T1000 (cell line): Measurements from ENCODE around the gene NDUFA9.

ENCODE experiments used
- DNase-seq: peaks from one replicate; lab custom pipeline; 2025; ENCODE audit warnings: mixed read lengths; lab: John Stamatoyannopoulos, UW

NDUFA9 gene

DNA sequence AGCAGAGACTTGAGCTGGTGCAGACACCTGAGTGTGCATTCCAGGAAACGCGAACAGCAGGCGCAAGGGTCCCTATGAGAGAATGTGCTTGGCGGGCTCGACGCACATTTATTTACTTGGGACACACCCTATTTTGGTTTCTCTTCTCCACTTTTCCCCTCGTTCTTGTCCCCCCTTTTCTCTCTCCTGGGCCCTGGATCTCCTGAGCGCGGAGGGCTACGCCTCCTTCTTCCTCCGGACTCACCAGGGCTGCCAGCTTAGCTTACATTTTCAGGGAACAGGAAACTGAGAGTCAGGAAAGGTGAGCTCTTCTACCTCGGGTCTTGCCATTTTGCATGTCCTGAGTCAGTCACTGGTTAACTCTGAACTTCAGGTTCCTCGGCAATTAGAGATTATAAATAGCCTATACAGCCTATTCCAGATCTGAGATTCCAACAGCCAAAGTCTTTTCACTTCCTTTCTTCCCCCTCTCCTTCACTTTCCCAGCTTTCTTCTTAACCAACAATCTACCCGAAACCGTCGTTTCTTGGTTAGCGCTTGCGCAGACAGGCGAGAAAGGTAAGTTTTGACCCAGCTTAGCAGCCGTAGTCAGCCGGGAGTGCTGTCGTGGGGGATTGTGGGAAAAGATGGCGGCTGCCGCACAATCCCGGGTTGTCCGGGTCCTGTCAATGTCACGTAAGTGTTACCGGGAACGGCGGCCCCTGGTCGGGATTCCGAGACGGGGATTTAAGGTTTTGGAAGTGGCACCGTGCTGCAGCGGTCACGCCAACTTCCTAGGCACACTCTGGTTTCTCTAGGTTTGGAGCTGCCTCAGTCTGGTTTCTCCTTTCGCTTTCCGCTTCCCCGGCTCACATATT lies at the start of gene NDUFA9, which contains the start of gene AKAP3:
NDUFA9 (plus strand) TSS at position 614 of the 857 bp plus-strand sequence; CDS start at position 627, 13 bp downstream.
AKAP3 (minus strand) TSS at position 551 of the 857 bp plus-strand sequence. CDS start 10,855 bp downstream, outside the sequence.
- DNase-seq, result peak; percentile 84

DNA sequence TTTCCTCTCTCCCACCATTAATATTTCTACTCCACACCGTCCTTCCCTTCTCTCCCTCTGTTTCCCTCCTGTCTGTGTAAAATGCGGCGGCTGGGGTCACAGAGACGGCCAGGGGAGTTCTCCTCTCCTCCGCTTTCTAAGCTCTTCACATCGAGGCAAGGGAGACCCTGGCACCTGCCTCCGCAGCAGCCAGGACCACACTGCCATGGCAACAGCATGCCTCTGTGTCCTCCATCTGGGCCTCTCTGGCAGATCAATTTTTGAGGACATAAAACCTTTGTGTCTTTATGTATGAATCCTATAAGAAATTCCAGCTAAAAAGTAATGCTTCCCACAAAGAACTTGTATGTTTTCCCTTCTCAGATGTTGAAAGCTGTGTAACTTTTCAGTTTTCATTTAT lies 45.5 kb upstream of the NDUFA9 start:
- no peak for DNase-seq

DNA sequence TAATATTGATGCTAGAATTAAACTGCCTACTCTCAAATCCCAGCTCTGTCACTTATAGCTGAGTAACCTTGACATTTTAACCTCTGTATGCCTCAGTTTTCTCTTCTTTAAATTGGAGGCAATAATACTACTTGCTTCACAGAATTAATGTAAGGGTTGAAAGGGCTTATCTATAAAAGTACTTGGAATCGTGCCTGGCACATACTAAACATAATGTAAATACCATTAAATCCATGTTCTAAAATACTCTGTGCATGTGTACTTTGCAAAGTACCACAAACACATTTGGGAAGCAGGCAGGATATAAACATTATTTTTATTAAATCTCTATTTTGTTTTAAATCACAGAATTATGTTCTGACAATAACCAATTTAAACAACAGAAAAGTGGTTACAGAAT lies 45.0 kb upstream of the NDUFA9 start:
- no peak for DNase-seq

DNA sequence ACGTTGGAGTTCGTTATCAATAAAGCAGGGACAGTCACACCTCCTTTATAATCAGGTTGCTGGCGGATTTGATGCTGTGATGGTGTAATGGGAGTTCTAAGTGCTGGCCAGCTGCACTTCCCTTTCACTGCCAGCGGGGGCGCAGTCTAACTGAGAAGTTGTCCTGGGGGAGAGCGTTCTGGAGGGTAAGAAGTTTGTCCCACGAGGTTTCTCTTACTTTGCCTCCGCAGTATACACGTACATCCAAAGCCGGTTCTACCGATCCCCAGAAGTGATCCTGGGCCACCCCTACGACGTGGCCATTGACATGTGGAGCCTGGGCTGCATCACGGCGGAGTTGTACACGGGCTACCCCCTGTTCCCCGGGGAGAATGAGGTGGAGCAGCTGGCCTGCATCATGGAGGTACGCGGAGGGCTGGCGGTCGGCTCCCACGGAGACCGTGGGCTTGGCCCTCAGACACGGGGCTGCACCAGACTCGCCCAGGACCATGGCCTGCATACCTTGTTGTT lies 44.2 kb upstream of the NDUFA9 start:
- no peak for DNase-seq

DNA sequence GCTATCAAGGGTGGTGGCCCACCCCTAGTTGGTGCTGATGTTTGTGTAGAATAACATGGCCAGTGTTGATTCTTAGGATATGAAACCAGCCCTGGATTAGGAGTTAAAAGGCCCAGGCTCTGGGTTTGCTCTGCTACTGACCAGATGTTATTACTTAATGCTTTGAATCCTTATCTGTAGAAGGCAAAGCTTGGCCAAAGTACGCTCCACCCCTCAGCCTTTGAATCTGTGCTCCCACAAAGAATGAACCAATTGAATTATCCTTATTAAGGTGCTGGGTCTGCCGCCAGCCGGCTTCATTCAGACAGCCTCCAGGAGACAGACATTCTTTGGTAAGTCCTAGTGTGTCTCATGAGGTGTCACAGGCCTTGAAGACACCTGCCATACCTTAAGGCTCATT lies 41.9 kb upstream of the NDUFA9 start:
- DNase-seq, result no peak

DNA sequence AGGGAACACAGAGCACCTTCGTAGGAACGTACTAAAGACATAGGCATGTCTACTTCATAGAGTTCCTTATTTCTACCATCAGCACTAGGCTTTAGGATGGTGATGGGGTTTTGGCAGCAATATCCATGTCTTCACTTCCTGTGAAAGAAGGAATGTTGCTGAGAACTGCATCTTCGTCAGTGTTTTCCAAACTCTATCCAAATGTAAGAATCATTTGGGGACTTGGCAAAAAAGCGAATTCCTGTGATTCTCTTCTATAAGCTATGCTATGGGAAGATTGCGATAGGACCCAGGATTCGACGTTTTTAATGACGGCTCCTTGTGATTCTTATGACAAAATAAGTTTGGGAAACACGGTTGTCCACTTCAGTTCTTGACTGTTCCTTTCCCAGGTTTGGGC lies 39.8 kb upstream of the NDUFA9 start:
- no peak for DNase-seq

DNA sequence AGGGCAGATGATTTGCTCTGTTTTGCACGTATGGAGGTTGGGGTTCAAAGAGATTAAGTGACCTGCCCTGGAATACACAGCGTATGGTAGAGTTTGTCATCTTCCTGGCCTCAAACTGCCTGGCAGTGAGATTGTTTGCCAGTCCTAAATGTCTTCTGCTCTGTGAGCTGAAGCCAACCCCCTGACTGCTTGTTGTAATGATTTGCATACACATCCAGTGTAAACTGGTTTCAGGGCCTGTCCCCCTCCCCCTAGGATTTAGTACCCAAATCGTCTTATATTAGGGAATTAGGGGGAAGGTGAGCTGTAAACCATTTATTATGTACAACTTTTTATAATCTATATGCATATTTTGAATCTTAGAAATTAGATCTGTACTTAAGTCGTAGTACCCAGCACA lies 38.4 kb upstream of the NDUFA9 start:
- DNase-seq, result no peak

DNA sequence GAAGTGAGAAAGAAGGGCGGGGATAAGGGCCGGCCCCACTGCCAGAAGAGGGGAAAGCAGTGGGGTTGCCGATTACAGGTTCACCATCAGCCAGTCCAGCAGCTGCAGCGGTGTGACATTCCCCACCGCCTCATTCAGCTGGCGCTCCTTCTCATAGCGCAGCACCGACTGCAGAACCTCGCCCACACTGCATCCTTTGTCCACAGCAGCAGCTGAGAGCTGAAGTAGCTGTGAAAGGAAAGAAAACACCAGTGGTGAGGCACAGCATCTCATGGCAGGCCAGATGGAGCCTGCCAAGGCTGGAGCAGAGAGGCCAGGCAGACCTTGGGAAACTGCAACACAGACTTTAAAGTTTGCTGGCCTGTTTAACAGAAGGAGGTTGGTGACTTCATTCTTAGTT lies 33.2 kb upstream of the NDUFA9 start:
- no peak for DNase-seq

DNA sequence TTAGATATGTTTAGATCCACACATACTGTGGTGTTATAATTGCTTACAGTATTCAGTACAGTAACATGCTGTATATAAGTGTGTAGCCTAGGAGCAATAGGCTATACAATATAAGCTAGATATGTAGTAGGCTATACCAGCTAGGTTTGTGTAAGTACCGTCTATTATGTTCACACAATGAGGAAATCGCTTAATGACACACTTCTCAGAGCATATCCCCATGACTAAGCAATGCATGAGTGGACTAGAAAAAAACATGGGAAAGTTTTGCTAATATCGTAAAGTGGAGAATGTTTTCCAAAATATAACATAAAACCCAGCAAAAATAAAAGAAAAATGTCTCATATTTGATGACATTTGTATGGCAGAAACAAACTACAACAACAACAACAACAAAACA lies 27.4 kb upstream of the NDUFA9 start:
- no peak for DNase-seq

DNA sequence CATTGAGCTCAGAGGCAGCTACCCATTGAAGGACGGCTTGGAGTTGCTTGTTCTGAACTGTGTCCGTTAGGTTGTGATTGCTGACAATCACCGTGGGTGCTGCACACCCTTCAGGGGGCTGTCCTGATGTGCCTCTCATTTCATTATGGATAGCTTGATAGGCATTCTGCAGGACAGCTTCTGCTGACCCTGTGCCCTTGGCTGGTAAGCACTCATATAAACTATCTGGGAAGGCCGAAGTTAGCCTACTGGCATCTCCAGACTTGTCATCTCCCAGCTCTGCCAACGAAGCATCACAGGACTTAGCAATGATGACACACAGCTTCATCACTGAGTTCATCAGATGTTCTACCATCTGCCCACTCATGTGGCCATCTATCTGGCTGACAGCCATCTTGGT lies 22.4 kb upstream of the NDUFA9 start:
- DNase-seq, result no peak

DNA sequence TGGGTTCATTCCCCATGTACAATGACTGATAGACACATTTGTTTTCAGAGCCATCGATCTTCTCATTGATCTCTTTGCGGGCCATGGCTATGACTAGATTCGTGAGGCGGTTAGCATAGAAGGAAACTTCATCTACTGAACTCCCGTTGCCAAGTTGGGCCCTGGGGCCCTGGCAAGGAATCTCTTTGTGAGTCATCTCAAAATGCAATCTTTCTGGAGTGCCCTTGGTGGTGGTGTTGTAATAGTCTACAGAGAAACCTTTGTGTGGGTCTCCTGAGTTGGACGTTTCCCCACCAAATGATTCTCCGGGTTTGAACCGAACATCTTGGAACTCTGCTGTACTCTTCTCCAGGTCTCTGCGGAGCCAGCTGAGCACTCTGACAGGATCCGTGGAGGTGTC lies 20.5 kb upstream of the NDUFA9 start:
- DNase-seq, result no peak

DNA sequence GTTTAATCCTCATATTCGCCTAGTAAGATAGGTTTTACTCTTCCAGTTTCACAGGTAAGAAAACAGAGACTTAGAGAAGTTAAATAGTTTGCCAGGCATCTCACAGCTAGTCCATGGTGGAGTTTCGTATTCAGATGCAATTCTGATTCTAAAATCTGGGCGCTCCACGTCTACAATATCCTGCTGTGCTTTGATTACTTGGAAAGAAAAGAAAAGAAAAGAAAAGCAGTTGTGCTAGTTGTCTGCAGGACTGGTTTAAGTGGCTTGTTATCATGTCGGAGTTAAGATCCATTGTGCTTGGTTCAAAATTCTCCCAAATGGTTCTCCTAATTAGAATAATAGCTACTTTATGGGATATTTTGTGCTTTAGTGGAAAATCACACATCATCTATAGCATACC lies 18.7 kb upstream of the NDUFA9 start:
- no peak for DNase-seq

DNA sequence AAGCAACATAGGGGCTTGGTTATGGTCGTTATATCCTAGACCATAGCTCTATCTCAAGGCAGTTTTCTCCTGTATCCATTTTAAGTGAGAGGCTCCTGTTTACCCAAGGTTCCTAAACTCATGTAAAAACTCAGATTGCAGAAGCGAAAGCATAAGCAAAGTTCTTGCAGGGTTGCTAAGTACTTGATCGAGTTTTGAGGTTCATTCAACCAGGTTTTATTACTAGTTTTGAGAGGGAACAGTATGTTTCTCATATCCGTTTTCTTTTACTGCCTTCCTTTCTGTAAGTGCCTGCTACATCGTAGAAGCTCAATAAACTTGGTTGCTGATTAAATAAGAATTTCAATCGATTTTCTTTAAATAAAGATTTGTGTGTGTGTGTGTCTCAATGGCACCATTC lies 5.2 kb upstream of the NDUFA9 start:
- DNase-seq, result no peak

DNA sequence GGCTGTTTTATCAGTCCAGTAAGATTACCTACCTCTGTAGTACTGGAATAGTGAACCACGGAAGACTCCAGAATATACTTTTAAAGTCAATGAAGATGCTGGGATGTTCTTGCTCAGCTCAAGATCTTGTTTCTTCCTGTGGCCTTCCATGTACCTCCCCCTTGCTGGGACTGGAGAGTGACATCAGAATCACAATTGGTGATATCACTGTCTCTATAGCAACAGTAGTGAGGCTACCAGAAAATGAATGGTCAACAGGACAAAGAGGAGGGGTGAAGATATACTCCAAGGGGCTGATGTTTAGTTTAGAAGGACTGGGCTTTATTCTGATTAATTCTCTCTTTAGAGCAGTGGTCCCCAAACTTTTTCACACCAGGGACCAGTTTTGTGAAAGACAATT lies 3.9 kb upstream of the NDUFA9 start:
- DNase-seq, result no peak

DNA sequence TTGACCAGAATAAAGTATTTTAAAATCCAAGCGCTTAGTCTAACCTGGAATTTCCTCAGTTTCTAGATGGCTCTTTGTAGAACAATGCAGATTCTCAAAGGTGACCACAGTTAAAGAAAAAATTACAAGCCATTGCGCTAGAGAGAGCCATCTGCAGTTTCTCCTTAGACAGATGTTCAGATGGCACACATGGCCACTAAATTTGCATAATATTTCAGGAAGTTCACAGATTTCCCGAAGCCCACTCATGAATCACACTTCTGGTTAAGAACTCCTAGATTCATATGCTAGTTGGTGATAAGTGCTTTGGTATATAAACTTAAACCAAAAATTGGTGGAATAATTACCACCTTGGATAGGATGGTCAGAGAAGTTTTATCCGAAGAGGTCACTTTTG lies 812 bp upstream of the NDUFA9 start:
- DNase-seq, result no peak

DNA sequence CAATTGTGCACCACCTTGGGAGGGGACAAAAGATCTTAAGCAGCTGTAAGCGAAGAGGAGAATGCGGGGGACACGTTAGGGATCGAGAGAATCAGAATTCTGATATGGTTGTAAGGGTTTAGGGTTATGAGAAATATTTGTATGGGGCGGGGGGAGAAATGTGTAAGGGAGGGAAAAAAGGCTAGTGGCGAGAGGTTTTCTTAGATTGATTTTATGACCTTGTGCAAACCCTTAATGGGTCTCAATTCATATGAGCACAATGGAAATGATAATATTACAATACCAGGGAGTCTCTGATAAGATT lies 396 bp downstream of the NDUFA9 start:
- no peak for DNase-seq

DNA sequence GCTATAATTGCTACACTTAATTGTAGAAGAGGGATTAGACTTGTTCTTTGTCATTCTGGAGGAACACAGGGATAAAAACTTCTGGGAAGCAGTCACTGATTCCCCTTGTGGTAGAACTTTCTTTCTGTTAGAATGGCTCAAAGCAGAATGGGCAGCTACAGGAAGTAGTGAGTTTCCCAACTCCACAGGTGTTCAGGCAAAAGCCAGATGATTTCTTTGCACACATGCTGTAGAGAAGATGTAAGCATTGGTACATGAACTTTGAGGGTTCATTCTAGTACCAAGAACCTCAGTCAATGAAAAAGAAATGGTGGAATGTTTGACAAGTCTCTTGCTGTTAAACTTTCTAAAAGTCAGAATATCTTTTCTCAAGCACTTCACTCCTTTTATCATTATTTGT lies 4.3 kb downstream of the NDUFA9 start:
- DNase-seq, result no peak

DNA sequence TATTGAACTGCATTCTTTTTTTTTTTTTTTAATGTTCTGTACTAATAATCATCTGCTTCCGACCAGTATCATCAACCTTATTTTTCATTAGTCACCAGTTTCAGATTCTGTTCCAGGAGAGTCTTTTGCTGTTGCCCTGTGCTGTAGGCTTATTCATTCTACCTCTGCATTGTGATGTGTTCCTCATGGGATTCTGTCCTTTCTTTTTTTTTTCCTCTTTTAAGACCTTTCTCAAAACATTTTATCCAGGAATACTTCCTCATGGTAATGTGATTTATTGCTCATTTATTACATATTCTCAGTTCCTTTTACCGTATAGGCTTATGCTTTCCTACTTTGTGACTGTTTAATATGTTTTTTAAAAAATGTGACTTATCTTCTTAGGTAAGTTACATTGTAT lies 4.8 kb downstream of the NDUFA9 start:
- DNase-seq, result no peak

DNA sequence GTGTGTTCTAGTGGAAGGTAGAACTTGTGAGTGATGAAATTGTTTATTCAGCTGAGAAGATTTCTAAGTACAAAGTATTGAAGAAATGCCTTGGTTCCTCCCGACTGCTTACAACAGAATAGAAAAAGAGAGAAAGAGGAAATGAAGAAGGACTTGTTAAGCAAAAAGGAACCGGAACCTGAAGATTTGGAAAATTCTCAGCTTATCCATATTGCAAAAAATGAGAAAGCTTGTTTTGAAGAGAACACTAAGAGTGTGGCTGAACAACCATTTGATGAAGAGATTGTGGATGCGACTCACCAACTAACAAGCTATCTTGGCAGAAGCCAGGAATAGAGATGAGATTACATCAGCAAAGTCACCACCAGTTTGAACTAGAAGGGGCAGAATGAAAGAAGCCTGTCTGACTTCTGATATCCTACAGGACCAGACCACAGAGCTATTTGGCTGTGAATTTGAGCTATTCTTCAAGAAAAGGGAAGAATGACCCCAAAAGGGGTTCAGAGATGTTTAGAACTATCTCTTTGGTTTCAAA lies 15.1 kb downstream of the NDUFA9 start:
- no peak for DNase-seq

DNA sequence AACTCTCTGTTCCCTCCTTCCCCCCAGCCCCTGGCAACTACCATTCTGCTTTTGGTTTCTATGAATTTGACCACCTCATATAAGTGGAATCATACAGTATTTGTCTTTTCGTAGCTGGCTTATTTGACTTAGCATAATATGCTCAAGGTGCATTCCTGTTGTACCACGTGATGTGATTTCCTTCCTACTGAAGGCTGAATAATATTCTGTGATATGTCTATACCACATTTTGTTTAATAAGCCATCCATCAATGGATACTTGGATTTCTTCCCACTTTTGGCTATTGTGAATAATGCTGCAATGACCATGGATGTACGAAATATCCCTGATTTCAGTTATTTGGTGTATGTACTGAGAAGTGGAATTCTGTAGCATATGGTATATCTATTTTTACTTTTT lies 16.3 kb downstream of the NDUFA9 start:
- DNase-seq, result no peak

DNA sequence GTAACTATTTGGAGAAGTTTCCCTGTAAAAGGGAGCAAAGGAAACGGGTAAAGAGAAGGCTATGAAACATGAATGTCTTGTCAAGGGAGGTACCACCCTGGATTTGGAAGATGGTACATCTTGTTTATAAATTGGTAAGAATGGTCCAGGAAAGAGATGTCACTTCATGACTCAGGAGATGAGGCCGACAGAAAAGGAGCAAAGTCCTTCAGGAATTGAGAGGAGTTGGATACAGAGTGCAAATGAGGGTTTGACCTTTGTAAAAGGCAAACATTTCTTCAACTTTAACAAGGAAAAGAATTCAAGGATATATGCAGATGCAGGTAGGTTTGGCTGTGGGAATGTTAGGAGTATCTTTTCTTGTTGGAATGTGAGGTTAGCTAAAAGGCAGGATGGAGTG lies 30.8 kb downstream of the NDUFA9 start:
- DNase-seq, result no peak

DNA sequence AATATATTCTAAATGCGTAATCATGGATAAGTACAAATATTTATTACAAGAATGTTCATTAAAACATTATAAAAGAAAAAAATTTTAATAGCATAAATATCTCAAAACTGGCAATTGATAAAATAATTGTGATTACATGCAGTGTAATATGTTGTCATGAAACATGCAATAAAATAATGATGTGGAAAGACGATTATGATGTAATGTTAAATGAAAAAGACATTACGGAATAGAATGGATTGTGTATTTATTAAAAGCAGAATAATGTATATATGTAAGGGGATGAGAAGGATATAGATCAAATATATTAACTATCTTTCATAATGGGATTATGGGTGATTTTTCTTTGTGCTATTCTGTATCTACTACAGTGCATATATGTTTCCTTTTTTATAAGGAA lies 32.8 kb downstream of the NDUFA9 start:
- DNase-seq, result no peak

DNA sequence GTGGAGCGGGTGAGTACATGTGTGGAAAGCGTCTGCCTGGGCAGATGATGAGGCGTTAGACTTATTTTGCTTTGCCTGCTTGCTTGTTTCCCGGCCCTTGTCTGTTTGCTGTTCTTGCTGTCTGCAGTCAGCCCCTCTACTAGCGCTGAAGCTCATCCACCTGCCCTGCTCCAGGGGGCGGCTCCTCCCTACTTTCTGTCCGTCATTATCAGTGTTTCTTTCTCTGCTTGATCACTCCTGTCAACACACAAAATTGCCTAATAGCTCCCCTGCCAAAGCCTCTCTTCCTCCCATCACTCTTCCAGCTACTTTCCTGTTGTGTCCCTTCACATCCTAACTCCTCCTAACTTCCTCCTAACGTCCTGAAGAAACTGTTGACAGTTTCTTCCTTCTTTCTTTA lies 36.4 kb downstream of the NDUFA9 start:
- no peak for DNase-seq

DNA sequence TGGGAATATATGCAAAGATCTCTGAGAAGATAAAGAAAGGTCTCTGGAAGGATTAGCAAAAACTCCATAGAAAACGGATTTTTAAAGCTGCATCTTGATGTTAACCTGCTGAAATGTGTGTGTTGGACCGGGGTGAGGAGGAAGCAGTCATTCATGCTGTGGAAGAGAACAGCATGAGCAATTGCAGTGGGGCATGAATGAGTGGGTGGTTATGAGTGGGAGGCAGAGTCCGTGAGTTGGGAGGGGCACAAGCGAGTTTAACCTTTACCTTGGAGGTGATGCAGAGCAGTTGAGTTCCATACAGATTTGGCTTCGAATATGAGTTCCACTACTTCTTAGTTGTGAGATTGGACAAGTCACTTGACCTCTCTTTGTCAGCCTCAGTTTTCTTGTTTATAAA lies 41.8 kb downstream of the NDUFA9 start:
- no peak for DNase-seq
